Gastroesophageal sphincter (tissue), 4 donors: ENCODE measurements around the gene MTMR11. TPM values are rescaled to one million over a fixed set of nuclear protein-coding genes. Genes with fewer than 3 reads are reported as not detected.

Experiments used
- ATAC-seq: fragments of 150-250 bp; one replicate; pipeline ENCODE4 v1.9.1; 2016; ENCODE audit warnings: mild to moderate bottlenecking, moderate library complexity
- H3K27ac ChIP-seq, 4 donors: fragments of 200-600 bp; sonication (generic) in 3 of 4; 1 replicate in 3 of 4; 2 replicates in 1 of 4; pipeline ENCODE4 v1.5.1; 2016 to 2019
- H3K27me3 ChIP-seq: fragments of 200-600 bp; sonication (generic); one replicate; pipeline ENCODE4 v1.5.1; 2019
- H3K36me3 ChIP-seq, 2 donors: fragments of 200-600 bp; sonication (generic); one replicate each; pipeline ENCODE4 v1.5.1; 2019; ENCODE audit warnings: control low read depth in 1 of 2
- H3K4me1 ChIP-seq, 3 donors: fragments of 200-600 bp; sonication (generic); 1 replicate in 2 of 3; 2 replicates in 1 of 3; pipeline ENCODE4 v1.5.1; 2016 to 2019; ENCODE audit warnings: control low read depth in 2 of 3
- H3K4me3 ChIP-seq, 2 donors: fragments of 200-600 bp; sonication (generic); one replicate each; pipeline ENCODE4 v1.5.1; 2019; ENCODE audit warnings: mild to moderate bottlenecking in 1 of 2, moderate library complexity in 1 of 2
- H3K9me3 ChIP-seq, 3 donors: fragments of 200-600 bp; sonication (generic); one replicate each; pipeline ENCODE4 v1.5.1; 2017 to 2019; ENCODE audit warnings: control low read depth in 2 of 3
- EP300 ChIP-seq: sonication (generic); formaldehyde crosslinking; IDR thresholded peaks from one replicate; pipeline ENCODE4 v1.6.1; 2017; ENCODE audit warnings: antibody characterized with exemption, mild to moderate bottlenecking
- POLR2A ChIP-seq, 2 donors: fragments of 450-650 bp; IDR thresholded peaks; one replicate each; pipeline ENCODE4 v1.6.1; 2017; ENCODE audit warnings: antibody characterized with exemption in 2 of 2, mild to moderate bottlenecking in 2 of 2, moderate library complexity in 1 of 2
- POLR2AphosphoS5 ChIP-seq: sonication (generic); formaldehyde crosslinking; IDR thresholded peaks from one replicate; pipeline ENCODE4 v1.6.1; 2017; ENCODE audit warnings: antibody characterized with exemption
- WGBS, 2 donors: methylation state at CpG; one replicate each; pipeline ENCODE4 v1.1.5; 2018; ENCODE audit warnings: low coverage in 1 of 2; 5-methylcytosine and 5-hydroxymethylcytosine counted together
- total RNA-seq, 4 donors: library from RNA; depleted of rRNA; stranded (reverse); fragments of >200 nt; gene quantifications; one replicate each; pipeline ENCODE4 v1.1.0, GENCODE V29; 2016
- TF ChIP-seq, protein P1 (sequence below), 4 experiments: fragments of 200-600 bp in 2 of 4; fragments of 450-650 bp in 2 of 4; sonication (generic) in 1 of 4; IDR thresholded peaks; one replicate each; pipeline ENCODE4 v1.5.1; 2017 to 2019; ENCODE audit warnings: antibody characterized with exemption in 4 of 4, mild to moderate bottlenecking in 2 of 4, moderate library complexity in 2 of 4

MTMR11 gene
- total RNA-seq, 4 donors from 2014 or later, result 10.6 to 20.6 (median 14.4) TPM

DNA sequence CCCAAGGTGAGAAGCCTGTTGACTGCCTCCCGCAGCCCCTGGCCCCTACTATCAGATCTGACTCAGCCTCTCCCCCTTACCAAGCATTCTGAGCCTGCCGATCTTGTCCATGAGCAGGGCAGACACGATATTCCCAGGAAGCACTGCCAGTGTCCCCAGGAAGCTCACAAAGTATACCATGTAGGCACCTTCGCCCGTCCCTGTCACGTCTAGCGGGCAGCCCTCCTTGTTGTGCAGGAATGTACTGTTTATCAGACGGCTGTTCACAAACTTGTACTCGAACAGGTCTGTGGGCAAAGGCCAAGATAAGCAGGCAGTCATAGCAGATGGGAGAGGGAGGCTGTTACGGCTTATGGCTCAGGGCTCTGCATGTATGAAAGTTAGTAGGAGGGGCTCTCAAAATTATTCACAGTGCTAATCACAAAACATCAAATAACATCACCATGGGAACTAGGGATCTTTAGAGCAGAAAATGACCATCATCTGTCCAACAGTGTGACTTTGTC lies 30.1 kb downstream of the MTMR11 start:
- no peaks in the 10 kb centered on the region for H3K4me1 ChIP-seq
- no peak for ATAC-seq
- H3K27me3 ChIP-seq, result no peaks in the 10 kb centered on the region
- H3K9me3 ChIP-seq, result no peaks in the 10 kb centered on the region
- TF ChIP-seq POLR2AphosphoS5 (no peak), POLR2A (IDR thresholded peaks at IDR 0.05) (no peak), EP300 (no peak)
- TF ChIP-seq, protein P1, sequence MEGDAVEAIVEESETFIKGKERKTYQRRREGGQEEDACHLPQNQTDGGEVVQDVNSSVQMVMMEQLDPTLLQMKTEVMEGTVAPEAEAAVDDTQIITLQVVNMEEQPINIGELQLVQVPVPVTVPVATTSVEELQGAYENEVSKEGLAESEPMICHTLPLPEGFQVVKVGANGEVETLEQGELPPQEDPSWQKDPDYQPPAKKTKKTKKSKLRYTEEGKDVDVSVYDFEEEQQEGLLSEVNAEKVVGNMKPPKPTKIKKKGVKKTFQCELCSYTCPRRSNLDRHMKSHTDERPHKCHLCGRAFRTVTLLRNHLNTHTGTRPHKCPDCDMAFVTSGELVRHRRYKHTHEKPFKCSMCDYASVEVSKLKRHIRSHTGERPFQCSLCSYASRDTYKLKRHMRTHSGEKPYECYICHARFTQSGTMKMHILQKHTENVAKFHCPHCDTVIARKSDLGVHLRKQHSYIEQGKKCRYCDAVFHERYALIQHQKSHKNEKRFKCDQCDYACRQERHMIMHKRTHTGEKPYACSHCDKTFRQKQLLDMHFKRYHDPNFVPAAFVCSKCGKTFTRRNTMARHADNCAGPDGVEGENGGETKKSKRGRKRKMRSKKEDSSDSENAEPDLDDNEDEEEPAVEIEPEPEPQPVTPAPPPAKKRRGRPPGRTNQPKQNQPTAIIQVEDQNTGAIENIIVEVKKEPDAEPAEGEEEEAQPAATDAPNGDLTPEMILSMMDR (IDR thresholded peaks at IDR 0.05), result no peak
- H3K36me3 ChIP-seq, result peaks cover 0 to 61% of the 10 kb centered on the region in 2 donors
- no peak overlapping the region for H3K4me3 ChIP-seq
- 78 to 100% methylated on average over 3 of the region's 10 CpGs for WGBS, 2 donors
- no peak overlapping the region for H3K27ac ChIP-seq

DNA sequence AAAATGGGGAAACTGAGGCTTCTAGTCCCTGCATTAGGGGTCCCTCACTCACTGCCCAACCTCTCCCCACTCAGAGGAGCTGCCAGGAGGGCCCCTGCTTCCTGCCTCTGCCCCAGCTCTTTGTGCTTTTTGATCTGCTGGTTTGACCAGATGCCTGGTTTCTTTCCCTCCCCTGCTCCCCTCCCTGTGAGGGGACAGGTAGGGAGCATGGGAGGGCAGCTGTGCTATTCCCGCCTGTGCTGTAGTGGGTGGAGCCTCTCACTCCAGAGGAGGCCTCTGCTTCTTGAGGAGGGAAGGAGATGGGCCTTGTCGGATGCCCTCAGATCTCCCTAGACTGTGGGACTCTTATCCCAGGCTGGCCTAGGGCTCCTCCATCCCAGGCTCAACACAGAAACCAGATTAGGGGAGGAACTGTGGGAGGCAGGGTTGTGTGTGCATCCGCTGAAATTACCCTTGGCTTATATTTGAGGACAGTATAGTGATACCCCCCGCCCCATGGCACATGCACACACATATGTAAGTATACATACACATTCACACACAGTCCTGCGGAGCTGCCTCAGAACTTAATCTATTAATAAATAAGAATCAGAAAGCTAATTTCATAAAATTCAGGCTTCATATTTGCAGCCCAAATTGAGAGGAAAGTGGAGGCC lies 32.7 kb downstream of the MTMR11 start:
- no peaks in the 10 kb centered on the region for H3K27me3 ChIP-seq
- no peak for ATAC-seq
- no peak overlapping the region for H3K27ac ChIP-seq
- WGBS, 2 donors, result 90% methylated on average over 2 of the region's 5 CpGs; no CpG with 5 or more reads in 1 of the 2 donors
- peaks cover 0 to 39% of the 10 kb centered on the region in 2 donors for H3K36me3 ChIP-seq
- no peak for TF ChIP-seq POLR2AphosphoS5
- no peak for TF ChIP-seq EP300
- TF ChIP-seq, protein P1 (IDR thresholded peaks at IDR 0.05), result no peak
- no peak for TF ChIP-seq POLR2A (IDR thresholded peaks at IDR 0.05)
- H3K4me3 ChIP-seq, result no peak overlapping the region
- no peaks in the 10 kb centered on the region for H3K9me3 ChIP-seq
- H3K4me1 ChIP-seq, result peaks cover 3 to 13% (median 4%) of the 10 kb centered on the region in 3 donors

DNA sequence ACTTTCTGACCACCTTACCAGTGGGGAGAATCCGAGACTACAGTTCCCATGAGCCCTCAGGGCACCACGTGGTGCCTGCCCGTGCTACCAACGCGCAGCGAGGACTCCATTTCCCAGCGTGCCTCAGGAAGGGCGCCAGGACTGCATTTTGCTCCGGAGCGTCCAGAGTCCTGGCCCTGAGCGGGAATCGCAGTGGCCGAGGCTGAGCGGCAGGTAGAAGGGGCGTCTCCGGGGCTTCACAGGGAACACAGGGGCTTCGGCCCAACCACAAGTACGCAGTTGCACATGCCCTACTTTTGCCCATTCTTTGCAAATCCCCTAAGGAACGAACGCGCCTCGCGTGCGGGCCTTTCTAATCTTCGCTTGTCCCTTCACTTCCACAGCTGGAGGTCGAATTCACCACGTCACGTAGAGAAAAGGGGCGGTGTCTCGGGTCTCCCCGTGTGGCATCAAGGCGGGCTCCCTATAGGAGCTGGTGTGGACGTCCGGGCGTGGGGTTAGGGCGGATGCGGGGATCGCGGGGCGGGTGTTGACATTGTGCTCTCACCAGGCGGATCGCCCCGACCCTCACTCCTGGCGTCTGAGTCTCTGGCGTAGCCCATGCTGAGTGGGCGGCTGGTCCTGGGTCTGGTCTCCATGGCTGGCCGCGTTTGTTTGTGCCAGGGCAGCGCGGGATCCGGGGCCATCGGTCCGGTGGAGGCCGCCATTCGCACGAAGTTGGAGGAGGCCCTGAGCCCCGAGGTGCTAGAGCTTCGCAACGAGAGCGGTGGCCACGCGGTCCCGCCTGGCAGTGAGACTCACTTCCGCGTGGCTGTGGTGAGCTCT lies 37.0 kb downstream of the MTMR11 start, which contains the start of gene BOLA1:
Gene BOLA1 (plus strand): TSS at position 109 of the 825 bp plus-strand sequence. CDS start 492 bp downstream, at position 601.
- WGBS, 2 donors, result 0 to 4% methylated on average over 1 to 17 of the region's 65 CpGs
- peaks cover 0 to 2% of the 10 kb centered on the region in 2 donors for H3K36me3 ChIP-seq
- peak within 1 kb of the TSS; percentile 85 to 88 (median 87) for H3K27ac ChIP-seq
- ATAC-seq, result peak; percentile 100
- H3K4me3 ChIP-seq, result peak within 1 kb of the TSS; percentile 41 to 60
- H3K27me3 ChIP-seq, result no peaks in the 10 kb centered on the region
- H3K4me1 ChIP-seq, result peaks cover 3 to 13% (median 4%) of the 10 kb centered on the region in 3 donors
- no peaks in the 10 kb centered on the region for H3K9me3 ChIP-seq
- TF ChIP-seq, protein P1 (IDR thresholded peaks at IDR 0.05), result no peak
- no peak for TF ChIP-seq EP300
- peak; percentile 89 for TF ChIP-seq POLR2AphosphoS5
- peak; percentile 68 to 78 for TF ChIP-seq POLR2A (IDR thresholded peaks at IDR 0.05)

DNA sequence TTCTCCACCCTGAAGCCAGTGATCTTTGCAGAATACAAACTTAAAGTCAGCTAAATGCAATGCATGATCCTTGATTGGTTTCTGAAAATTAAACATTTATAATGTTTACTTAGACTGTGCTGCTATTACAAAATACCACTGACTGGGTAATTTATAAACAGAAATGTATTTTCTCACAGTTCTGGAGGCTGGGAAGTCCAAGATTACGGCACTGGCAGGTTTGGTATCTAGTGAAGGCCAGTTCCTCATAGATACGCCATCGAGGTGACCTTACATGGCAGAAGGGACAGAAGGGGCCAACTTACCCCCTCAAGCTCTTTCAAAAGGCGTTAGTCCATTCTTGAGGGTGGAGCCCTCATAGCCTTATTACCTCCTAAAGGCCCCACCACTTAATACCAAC lies 40.1 kb downstream of the MTMR11 start:
- ATAC-seq, result no peak
- H3K4me3 ChIP-seq, result no peak overlapping the region
- no peak overlapping the region for H3K27ac ChIP-seq
- no peaks in the 10 kb centered on the region for H3K9me3 ChIP-seq
- peaks cover 3 to 13% (median 4%) of the 10 kb centered on the region in 3 donors for H3K4me1 ChIP-seq
- H3K36me3 ChIP-seq, result no peaks in the 10 kb centered on the region
- H3K27me3 ChIP-seq, result no peaks in the 10 kb centered on the region
- WGBS, 2 donors, result 100% methylated on average over 1 to 4 of the region's 4 CpGs
- TF ChIP-seq POLR2AphosphoS5 (no peak), POLR2A (IDR thresholded peaks at IDR 0.05) (no peak), EP300 (no peak)
- TF ChIP-seq, protein P1 (IDR thresholded peaks at IDR 0.05), result no peak
